Ovary (tissue), 9 donors: ENCODE results near the gene AP1S2. TPM values are rescaled to one million over a fixed set of nuclear protein-coding genes. Genes with fewer than 3 reads are reported as not detected.

Experiments
- DNase-seq, 5 donors: peaks; one replicate each; pipeline ENCODE4 v3.0.0-alpha.2; 2019 to 2020
- H3K27ac ChIP-seq, 2 donors: fragments of 200-600 bp; one replicate each; pipeline versions ENCODE4 v1.5.1 to v1.8.0; 2019 to 2022
- H3K27me3 ChIP-seq: fragments of 200-600 bp; one replicate; pipeline ENCODE4 v1.8.0; 2022
- H3K36me3 ChIP-seq: fragments of 200-600 bp; sonication (generic); one replicate; pipeline ENCODE4 v1.5.1; 2019
- H3K4me1 ChIP-seq: one replicate; pipeline ENCODE4 v1.8.1; 2013; ENCODE audit warnings: mild to moderate bottlenecking, moderate library complexity; ENCODE audit not compliant: insufficient read depth
- H3K4me3 ChIP-seq: fragments of 200-600 bp; sonication (generic); one replicate; pipeline ENCODE4 v1.5.1; 2017
- H3K9me3 ChIP-seq, 2 donors: fragments of 200-600 bp in 1 of 2; sonication (generic) in 1 of 2; one replicate each; pipeline versions ENCODE4 v1.5.1 to v1.8.1; 2013 to 2019; ENCODE audit warnings: mild to moderate bottlenecking in 1 of 2, moderate library complexity in 1 of 2
- CTCF ChIP-seq, 3 donors: fragments of 450-650 bp in 2 of 3; fragments of 200-600 bp in 1 of 3; IDR thresholded peaks; one replicate each; pipeline versions ENCODE4 v1.5.1 to v1.8.0; 2016 to 2022; ENCODE audit warnings: antibody characterized with exemption in 3 of 3, mild to moderate bottlenecking in 1 of 3
- EP300 ChIP-seq: sonication (generic); formaldehyde crosslinking; IDR thresholded peaks from one replicate; pipeline ENCODE4 v1.6.1; 2017; ENCODE audit warnings: antibody characterized with exemption
- POLR2A ChIP-seq: fragments of 450-650 bp; IDR thresholded peaks from one replicate; pipeline ENCODE4 v1.6.1; 2017; ENCODE audit warnings: antibody characterized with exemption, mild to moderate bottlenecking, moderate library complexity
- WGBS, 3 donors: extraction: QIAGEN DNeasy Blood & Tissue Kit in 1 of 3; methylation state at CpG; one replicate each; pipeline versions ENCODE4 v1.1.5 to v1.1.7; 2013 to 2017; 5-methylcytosine and 5-hydroxymethylcytosine counted together
- intact Hi-C, 4 donors: fragments of 100-400 bp; cut with DNase I; formaldehyde crosslinking; loops; one replicate each; pipeline versions ENCODE4 v1.11.0 to v1.15.1; 2022 to 2023
- polyA plus RNA-seq, 2 donors: library from polyadenylated mRNA; stranded (reverse); fragments of 200-250 nt in 1 of 2; fragments of 350-450 nt in 1 of 2; fragmentation: Illumina TruSeq in 1 of 2; extraction: RNeasy Lipid Tissue Mini Kit (QIAGEN cat#74804) in 1 of 2; gene quantifications; one replicate each; pipeline ENCODE4 v1.2.3, GENCODE V29; 2013 to 2014
- total RNA-seq, 7 donors: library from RNA; depleted of rRNA in 2 of 7; stranded (reverse); fragments of >200 nt in 2 of 7; fragmentation: NEBNext Ultra II Directional in 3 of 7; extraction: Animal tissue kit (Norgen Biotek cat#: 25700) in 3 of 7; gene quantifications; one replicate each; pipeline versions ENCODE4 v1.1.0 to v1.2.4, GENCODE V29; 2016 to 2023
- donor health status: DM: no; HTN: no; CAD: no; lungs with moderate emphysema.
- donor health status: DM: no; HTN: no; CAD: no.
- donor health status: Bipolar disorder and iron deficiency.
- donor health status: DM: yes; HTN: yes; CAD: no.
- donor health status: DM: no; HTN: no; CAD: no.
- donor health status: DM: yes; HTN: yes; CAD: no.

The AP1S2 gene
- total and polyA plus RNA-seq, 9 donors = 13.0 to 33.1 (median 16.6) TPM

DNA sequence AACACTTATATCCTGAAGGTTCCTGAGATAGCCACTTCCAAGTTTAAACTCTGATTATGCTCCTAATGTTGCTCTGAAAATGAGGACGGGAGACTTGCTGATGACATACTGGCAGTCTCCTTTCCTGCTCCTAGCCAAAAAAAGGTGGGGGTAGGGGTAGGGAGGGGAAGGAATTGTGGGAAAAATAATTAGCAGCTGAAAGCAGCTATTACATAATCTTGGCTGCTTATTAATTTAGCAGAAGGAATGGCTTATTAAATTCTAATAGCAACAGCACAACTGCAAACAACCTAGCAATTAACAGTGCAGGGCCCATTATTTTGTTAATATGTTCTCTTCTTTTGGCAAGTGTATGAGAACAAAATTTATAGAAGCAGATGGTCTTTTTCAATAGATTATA, 2.0 kb upstream of the AP1S2 start:
- intact Hi-C loops = no loop called here
- Histone ChIP-seq H3K36me3 (no peaks in the 10 kb centered on the region), H3K4me3 (no peak overlapping the region), H3K27me3 (no peaks in the 10 kb centered on the region), H3K27ac (no peak overlapping the region), H3K4me1 (peaks cover 2% of the 10 kb centered on the region), H3K9me3 (no peaks in the 10 kb centered on the region)
- TF ChIP-seq CTCF (IDR thresholded peaks at IDR 0.05) (no peak), EP300 (no peak), POLR2A (no peak)
- WGBS, 3 donors = 11 to 29% (median 16%) methylated on average over 1 of the region's 1 CpG
- DNase-seq = no peak

- intact Hi-C loops = no loop called here
- no peak overlapping the region for H3K4me3 ChIP-seq
- H3K9me3 ChIP-seq = no peaks in the 10 kb centered on the region
- TF ChIP-seq CTCF (IDR thresholded peaks at IDR 0.05) (no peak), EP300 (no peak), POLR2A (no peak)
- no peaks in the 10 kb centered on the region for H3K27me3 ChIP-seq
- H3K36me3 ChIP-seq = no peaks in the 10 kb centered on the region
- 40 to 46% (median 41%) methylated on average over 4 of the region's 4 CpGs for WGBS, 3 donors
- H3K4me1 ChIP-seq = peaks cover 2% of the 10 kb centered on the region
- no peak for DNase-seq
- no peak overlapping the region for H3K27ac ChIP-seq
These were observed 1.6 kb upstream of the AP1S2 start for GRCh38 chrX:15856222-15856587.

GRCh38 chrX:15855568-15856221, 1.1 kb upstream of the AP1S2 start:
- H3K27ac ChIP-seq = peak overlapping the region; percentile 53 to 75
- H3K36me3 ChIP-seq = no peaks in the 10 kb centered on the region
- H3K4me1 ChIP-seq = peaks cover 2% of the 10 kb centered on the region
- no peak for TF ChIP-seq CTCF (IDR thresholded peaks at IDR 0.05)
- H3K4me3 ChIP-seq = peak overlapping the region; percentile 65
- H3K9me3 ChIP-seq = no peaks in the 10 kb centered on the region
- H3K27me3 ChIP-seq = no peaks in the 10 kb centered on the region
- 11 to 15% (median 13%) methylated on average over 16 of the region's 16 CpGs for WGBS, 3 donors
- DNase-seq = no peak
- intact Hi-C loops = no loop called here

- Histone ChIP-seq H3K4me3 (peak overlapping the region; percentile 65), H3K36me3 (no peaks in the 10 kb centered on the region), H3K9me3 (no peaks in the 10 kb centered on the region), H3K4me1 (peaks cover 2% of the 10 kb centered on the region), H3K27me3 (no peaks in the 10 kb centered on the region), H3K27ac (peak overlapping the region; percentile 70 to 75)
- 0 to 1% (median 1%) methylated on average over 43 to 65 of the region's 65 CpGs for WGBS, 3 donors
- DNase-seq = peak; percentile 49 to 69 (median 63)
- TF ChIP-seq EP300 = no peak
- no peak for TF ChIP-seq CTCF (IDR thresholded peaks at IDR 0.05)
- no peak for TF ChIP-seq POLR2A
- intact Hi-C loops = loop anchor here in 1 of 4 donors (5.0 kb wide), 1 partner anchor 177 kb away; no protein-coding TSS in a partner anchor
These were observed 445 bp downstream of the AP1S2 start for GRCh38 chrX:15854080-15854655.
